Tibial artery (tissue), 4 donors: Measurements from ENCODE around the gene CD1D.

ENCODE experiments used
- DNase-seq, 2 donors: peaks; one replicate each; pipeline ENCODE4 v3.0.0-alpha.2; 2019
- H3K27ac ChIP-seq, 2 donors: fragments of 200-600 bp; sonication (generic) in 1 of 2; 1 replicate in 1 of 2; 2 replicates in 1 of 2; pipeline ENCODE4 v1.5.1; 2018 to 2019; ENCODE audit warnings: mild to moderate bottlenecking in 1 of 2
- H3K27me3 ChIP-seq, 2 donors: fragments of 200-600 bp; sonication (generic) in 1 of 2; one replicate each; pipeline versions ENCODE4 v1.5.1 to v1.6.0; 2016 to 2019
- H3K36me3 ChIP-seq, 3 donors: fragments of 200-600 bp; sonication (generic) in 2 of 3; one replicate each; pipeline ENCODE4 v1.5.1; 2016 to 2019; ENCODE audit warnings: mild to moderate bottlenecking in 2 of 3
- H3K4me1 ChIP-seq, 4 donors: fragments of 200-600 bp; sonication (generic) in 2 of 4; 1 replicate in 3 of 4; 2 replicates in 1 of 4; pipeline ENCODE4 v1.5.1; 2016 to 2019
- H3K4me3 ChIP-seq, 2 donors: fragments of 200-600 bp; sonication (generic) in 1 of 2; 1 replicate in 1 of 2; 2 replicates in 1 of 2; pipeline ENCODE4 v1.5.1; 2018 to 2019; ENCODE audit warnings: mild to moderate bottlenecking in 2 of 2
- H3K9me3 ChIP-seq, 3 donors: fragments of 200-600 bp; sonication (generic) in 1 of 3; one replicate each; pipeline ENCODE4 v1.5.1; 2016 to 2019
- CTCF ChIP-seq, 2 experiments: fragments of 200-600 bp in 1 of 2; fragments of 450-650 bp in 1 of 2; IDR thresholded peaks; one replicate each; pipeline ENCODE4 v1.5.1; 2017 to 2019; ENCODE audit warnings: antibody characterized with exemption in 2 of 2, mild to moderate bottlenecking in 1 of 2, moderate library complexity in 1 of 2
- intact Hi-C: fragments of 100-400 bp; cut with DNase I; formaldehyde crosslinking; loops from one replicate; pipeline ENCODE4 v1.15.0; 2023; ENCODE audit warnings: low total_unique reads

The CD1D gene

GRCh38 chr1:158149577-158150269, 31.0 kb upstream of the CD1D start:
- Histone ChIP-seq H3K9me3 (no peaks in the 10 kb centered on the region), H3K4me1 (peaks cover 3 to 26% (median 18%) of the 10 kb centered on the region in 4 donors), H3K27me3 (no peaks in the 10 kb centered on the region), H3K27ac (peak overlapping the region; percentile 70 to 81), H3K36me3 (no peaks in the 10 kb centered on the region), H3K4me3 (peak overlapping the region; percentile 41 to 52)
- peak; percentile 95 to 98 for DNase-seq
- TF ChIP-seq CTCF (IDR thresholded peaks at IDR 0.05), result no peak
- intact Hi-C loops, result no loop called here

GRCh38 chr1:158150523-158150922, 30.2 kb upstream of the CD1D start:
- intact Hi-C loops, result no loop called here
- no peak for TF ChIP-seq CTCF (IDR thresholded peaks at IDR 0.05)
- Histone ChIP-seq H3K27me3 (no peaks in the 10 kb centered on the region), H3K4me1 (peaks cover 3 to 20% (median 15%) of the 10 kb centered on the region in 4 donors), H3K4me3 (no peak overlapping the region), H3K9me3 (no peaks in the 10 kb centered on the region), H3K36me3 (no peaks in the 10 kb centered on the region), H3K27ac (peak overlapping the region in 1 of 2 donors; percentile 57)
- no peak for DNase-seq

- peaks cover 3 to 14% (median 12%) of the 10 kb centered on the region in 4 donors for H3K4me1 ChIP-seq
- no peaks in the 10 kb centered on the region for H3K9me3 ChIP-seq
- H3K27me3 ChIP-seq, result no peaks in the 10 kb centered on the region
- H3K27ac ChIP-seq, result no peak overlapping the region
- no peak for TF ChIP-seq CTCF (IDR thresholded peaks at IDR 0.05)
- no peak overlapping the region for H3K4me3 ChIP-seq
- H3K36me3 ChIP-seq, result no peaks in the 10 kb centered on the region
- intact Hi-C loops, result no loop called here
- no peak for DNase-seq
Measured at GRCh38 chr1:158153179-158153578, 27.5 kb upstream of the CD1D start.

- no peaks in the 10 kb centered on the region for H3K36me3 ChIP-seq
- intact Hi-C loops, result no loop called here
- no peak for DNase-seq
- no peak overlapping the region for H3K4me3 ChIP-seq
- no peak overlapping the region for H3K27ac ChIP-seq
- H3K4me1 ChIP-seq, result peaks cover 3 to 13% (median 12%) of the 10 kb centered on the region in 4 donors
- no peaks in the 10 kb centered on the region for H3K27me3 ChIP-seq
- H3K9me3 ChIP-seq, result no peaks in the 10 kb centered on the region
- TF ChIP-seq CTCF (IDR thresholded peaks at IDR 0.05), result no peak
Measured at GRCh38 chr1:158153746-158154444, 26.8 kb upstream of the CD1D start.

- intact Hi-C loops, result no loop called here
- Histone ChIP-seq H3K4me3 (no peak overlapping the region), H3K9me3 (no peaks in the 10 kb centered on the region), H3K36me3 (no peaks in the 10 kb centered on the region), H3K4me1 (peaks cover 3 to 8% (median 7%) of the 10 kb centered on the region in 4 donors), H3K27me3 (no peaks in the 10 kb centered on the region), H3K27ac (no peak overlapping the region)
- no peak for TF ChIP-seq CTCF (IDR thresholded peaks at IDR 0.05)
- no peak for DNase-seq
Measured at GRCh38 chr1:158154501-158154900, 26.2 kb upstream of the CD1D start.
